Nucleus accumbens (tissue), 56 donors: Measurements from ENCODE around the gene DNAJB9.

Experiments used
- DNase-seq, 56 donors: peaks; one replicate each; lab custom pipeline; 2025; lab: John Stamatoyannopoulos, UW

DNAJB9 gene

DNA sequence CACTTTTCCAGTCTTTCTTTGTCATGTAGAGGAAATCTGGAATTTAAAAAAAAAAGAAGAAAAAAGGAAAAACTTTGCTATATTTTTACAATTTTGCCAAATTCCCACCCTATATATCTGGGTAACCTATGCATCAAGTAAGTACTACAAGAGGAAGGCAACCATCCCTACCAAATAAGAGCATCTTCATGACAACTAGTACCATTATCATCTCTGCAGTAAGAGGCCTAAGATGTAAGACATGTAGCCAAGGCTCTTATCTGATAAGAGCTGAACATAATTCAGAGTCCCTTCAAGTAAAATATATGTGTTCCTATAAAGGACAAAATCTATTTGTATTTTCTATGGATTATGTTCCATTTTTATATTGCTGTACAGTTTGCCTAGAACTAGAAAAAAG lies 3.7 kb upstream of the DNAJB9 start:
- no peak for DNase-seq

DNA sequence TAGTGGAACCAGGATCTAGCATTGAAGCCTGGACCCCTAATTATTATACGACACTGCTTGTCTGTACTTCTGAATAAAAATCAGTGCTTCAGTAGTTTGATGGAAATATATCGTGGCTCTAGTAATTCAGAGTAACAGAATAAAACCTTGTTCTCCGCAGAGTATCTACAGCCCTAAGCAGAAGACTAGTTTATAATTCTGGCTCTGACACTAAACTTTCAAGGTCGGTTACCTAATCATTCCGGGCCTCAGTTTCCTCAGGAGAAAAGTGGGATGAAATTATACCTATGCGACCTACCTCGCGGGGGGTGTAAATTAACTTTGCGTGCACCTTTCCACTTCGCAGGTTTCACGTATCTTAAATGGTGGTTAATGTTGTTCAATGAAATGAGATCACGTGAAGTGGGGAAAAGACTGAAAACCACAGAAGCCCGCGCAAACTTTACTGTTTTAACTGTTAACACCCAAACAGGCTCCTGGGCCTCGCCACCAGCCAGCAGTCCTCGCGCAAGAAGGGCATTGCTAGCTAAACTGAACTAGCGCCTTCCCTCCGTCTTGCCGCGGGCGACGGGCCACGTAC lies 783 bp upstream of the DNAJB9 start:
- peak in 3 of 56 donors; percentile 36 to 51 (median 47) for DNase-seq

DNA sequence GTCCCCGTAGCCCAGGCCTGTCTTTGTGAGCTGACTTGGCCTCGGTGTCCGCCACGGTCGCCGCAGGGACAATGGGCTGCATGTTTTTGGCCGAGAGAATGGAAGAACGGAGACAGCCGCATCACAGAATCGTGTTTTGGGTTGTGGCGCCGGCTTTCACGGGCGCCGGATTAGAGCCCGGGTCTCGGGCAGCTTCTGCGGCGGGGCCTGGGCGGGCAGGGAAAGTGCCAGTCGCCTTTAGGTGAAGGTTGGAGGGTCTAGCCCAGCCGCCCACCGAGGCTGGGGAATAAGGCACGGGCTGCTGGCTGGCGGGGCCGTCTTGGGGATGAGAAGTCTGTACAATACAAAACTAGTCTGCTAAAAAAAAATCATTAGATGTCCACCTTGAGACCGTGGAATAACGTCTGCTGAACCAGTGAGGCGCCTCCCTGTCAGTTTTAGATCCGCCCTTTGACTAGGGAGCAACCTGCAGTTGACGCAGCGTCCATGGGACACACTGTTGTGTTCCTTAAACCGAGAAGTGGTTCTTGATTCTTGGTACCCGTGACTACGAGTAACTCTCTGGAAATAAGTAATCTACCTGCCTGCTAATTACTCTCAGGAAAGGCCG lies 577 bp downstream of the DNAJB9 start:
- peak in 27 of 56 donors; percentile 9 to 60 (median 36) for DNase-seq

DNA sequence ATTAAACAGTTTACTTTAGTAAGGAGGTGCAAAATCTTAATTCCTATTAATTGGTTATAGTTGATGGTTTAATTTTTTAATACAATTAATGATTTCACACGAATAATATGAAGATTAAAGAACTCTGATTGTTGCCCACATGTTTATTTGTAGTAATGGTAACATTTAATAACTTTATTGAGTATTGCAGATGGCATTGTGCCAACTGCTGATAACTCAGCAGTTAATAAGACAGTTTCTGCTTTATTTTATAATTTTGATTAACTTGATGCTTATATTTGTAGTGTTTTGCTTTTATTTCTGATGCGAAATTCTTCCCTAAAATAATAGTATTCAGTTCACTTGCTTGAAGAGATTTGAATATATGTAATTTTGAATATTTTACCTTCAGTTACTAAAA lies 2.8 kb downstream of the DNAJB9 start:
- DNase-seq = no peak

DNA sequence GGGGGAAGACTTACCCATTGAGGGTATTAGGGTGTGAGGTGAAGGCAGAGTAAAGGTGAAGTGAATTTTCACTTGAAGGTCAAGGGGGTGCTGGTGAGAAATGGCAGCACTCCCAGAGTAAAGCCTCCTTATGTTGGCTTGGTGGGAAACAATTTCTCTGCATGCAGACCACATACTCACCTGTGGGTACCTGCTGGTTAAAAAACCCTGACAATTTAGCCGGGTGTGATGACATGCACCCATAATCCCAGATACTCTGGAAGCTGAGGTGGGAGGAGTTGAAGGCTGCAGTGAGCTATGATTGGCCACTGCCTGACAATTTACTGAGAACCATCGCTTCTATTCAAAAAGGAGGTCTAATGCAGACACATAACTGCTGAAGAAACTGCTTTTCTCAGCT lies 5.5 kb downstream of the DNAJB9 start:
- DNase-seq = no peak

DNA sequence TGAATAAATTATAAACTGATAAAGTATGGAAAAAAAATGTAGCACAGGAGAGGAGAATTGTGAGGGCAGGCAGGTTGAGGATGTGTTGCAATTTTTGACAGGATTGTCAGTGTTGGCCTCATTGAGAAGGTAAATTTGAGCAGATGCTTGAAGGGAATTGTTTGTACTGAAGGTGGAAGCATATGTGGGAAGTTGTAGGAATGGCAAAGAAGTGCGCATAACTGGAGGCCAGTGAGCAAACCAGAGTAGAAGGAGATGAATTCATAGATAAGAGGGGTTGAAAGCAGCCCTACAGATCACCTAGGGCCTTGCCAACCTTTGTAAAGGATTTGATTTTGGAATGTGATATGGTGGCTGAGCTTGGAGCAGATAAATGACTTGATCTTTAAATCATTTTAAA lies 6.4 kb downstream of the DNAJB9 start:
- DNase-seq = no peak

DNA sequence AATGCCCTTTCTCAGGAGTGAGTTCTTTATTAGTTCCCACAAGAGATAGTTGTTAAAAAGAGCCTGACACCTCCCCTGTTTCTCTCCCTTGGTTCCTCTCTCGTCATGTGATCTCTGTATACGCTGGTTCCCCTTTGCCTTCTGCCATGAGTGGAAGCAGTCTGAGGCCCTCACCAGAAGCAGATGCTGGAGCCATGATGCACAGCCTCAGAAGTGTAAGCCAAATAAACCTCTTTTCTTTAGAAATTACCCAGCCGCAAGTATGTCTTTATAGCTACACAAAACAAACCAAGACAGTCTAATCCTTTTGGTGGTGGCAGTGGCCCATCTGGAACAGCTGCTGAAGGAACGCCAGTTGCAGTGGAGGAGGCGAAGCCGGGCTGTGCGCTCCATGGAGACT lies 9.3 kb downstream of the DNAJB9 start:
- DNase-seq = no peak

DNA sequence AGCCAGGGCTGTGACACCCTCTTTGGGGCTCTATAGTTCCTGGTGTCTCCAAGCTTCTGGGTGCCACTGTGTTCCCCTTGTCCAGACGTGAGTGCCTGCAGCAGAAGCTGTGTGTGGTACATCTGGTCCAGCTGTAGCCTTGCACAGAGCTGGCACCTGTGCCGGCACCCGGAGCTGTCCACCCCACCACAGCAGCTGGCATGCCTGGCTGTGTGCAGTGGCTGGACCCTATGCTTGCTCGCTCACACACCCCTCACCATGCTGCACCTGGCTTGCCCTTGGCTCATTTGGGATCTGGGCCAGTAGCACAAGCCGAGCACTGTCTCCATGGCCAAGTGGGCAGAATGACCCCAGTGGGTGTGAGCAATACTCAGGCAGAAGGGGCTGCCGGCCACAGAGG lies 10.6 kb downstream of the DNAJB9 start:
- DNase-seq = no peak

DNA sequence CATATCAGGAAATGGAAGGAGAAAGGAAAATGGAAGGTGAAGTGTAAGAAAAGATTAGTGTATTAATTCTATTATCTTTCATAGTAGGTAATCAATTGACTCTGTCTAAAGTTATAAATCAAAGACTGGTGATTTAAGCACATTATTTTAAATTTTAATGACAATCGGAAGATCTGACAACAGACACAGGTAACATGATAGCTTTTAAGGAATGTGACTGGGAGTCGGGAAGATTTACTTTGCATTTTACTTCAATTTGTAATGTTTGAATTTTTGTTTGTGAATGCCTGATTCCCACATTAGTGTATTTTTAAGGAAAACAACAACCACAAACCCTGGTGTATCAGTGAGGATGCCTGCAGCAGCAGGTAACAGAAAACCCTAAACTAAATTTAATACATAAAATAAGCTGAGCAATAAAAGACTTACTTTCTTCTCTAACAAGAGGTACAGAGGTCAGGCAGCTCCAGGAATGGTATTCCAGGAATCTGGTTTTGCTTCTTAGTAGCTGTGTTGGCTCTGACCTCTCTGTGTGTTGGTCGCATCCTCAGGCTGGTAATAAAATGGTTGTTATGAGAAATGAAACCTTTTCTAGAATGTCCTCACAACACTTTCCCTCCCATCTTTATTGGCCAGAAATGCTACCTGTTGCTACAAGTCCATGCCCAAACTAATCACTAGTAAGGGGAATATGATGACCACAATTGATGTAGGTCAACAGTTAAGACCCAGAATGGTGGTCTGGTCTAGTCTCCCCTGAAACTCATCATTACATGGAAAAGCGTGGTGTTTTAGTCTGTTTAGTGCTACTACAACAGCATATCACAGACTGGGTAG lies 12.2 kb downstream of the DNAJB9 start:
- DNase-seq = no peak

DNA sequence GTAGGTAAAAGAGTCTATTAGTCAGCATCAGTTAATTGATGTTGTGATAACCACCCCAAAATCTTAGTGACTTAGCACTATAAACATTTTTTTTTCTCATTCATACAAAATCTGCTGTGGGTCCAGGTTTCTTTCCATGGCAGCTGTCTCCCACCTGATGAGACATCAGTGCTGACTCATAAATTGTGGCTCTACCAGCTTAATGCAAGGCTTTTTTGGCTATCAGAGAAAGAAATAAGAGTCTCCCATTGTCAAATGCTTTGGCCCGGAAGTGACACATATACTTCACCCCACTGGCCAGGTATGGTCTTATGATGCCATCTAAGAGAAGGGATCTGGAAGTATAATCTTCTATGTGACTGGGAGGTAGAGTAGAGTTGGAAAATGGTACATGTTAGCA lies 14.5 kb downstream of the DNAJB9 start:
- DNase-seq = no peak

DNA sequence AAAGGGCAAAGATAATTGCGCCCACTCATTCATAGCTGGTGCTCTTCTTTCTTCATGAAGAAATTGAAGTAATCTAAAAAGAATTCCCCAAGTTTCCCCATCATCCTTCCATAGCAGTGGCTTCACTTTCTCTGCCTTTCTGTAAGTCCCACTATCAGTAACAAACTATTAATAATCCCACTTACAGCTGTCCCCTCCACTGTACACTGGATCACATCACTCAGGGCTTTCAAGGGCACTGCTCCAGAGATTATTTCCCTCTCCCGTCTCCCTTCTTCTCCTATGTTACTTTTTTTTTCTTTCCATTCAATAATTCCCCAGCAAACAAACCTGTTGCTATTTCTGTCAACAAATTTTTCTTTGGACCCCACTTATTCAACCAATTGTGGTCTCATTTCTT lies 16.2 kb downstream of the DNAJB9 start:
- DNase-seq = no peak

DNA sequence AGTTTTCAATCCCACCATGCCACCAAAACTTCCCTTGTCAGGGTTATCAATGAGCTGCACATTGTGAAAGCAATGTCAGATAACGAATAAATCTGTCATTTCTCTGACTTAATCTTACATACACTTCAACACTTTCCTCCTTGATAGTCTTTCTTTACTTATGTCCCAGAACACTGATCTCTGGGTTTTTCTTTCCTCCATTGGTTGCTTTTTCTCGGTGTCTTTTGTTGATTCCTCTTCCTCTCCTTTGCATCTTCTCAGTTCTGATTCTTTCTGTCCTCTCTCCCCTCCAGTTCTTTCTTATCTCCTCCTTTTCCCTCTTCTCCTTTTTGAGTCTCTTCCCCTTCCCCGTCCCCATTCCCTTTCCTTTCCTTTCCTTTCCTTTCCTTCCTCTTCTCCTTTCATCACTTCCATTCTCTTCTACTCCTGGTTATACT lies 16.6 kb downstream of the DNAJB9 start:
- no peak for DNase-seq

DNA sequence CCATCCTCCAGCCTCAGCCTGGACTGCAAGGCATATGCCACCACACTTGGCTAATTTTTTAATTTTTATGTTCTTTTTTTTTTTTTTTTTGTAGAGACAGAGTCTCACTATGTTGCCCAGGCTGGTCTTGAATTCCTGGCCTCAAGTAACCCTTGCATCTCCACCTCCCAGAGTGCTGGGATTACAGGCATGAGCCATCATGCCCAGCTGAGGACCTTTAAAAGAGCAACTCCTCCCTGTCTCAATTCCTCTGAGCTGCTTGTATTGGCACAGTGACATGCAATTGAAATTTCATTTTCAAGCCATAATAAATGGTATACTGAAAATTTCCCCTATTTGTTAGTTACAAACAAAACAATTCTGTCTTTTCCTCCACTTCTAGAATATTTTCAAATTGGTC lies 19.5 kb downstream of the DNAJB9 start:
- no peak for DNase-seq

DNA sequence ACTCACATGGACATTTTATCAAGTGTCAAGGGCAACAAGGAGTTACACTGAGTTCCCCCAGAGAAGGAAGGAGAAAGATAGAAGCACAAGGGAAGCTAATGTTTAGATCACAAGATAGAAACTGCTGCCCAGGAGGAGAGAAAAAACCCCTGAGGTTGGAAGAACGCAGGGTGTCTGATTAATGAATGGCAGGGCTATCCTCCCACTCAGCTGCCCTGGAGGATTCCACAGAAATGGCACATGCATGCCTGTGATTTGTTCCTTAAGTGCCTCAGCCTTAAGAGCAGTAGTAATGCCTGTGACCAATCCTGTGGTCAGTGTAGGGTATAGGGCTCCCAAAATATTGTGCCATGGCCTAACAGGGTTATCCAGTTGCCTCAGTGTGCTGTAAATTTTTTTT lies 20.2 kb downstream of the DNAJB9 start:
- no peak for DNase-seq

DNA sequence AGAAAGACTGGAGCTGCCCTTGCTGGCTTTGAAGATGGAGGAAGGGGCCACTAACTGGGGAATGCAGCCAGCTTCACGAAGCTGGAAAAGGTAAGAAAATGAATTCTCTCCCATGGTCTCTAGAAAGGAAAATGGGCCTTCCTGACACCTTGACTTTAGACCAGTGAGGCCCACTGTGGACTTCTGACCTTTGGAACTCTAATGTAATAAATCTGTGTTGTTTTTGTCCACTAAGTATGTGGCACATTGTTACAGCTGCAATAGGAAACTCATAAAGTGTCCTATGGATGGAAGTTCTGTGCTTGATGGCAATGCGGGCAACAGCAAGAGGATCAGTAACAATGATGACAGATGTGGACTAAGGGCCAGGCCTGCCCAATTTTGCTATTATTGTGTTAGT lies 20.9 kb downstream of the DNAJB9 start:
- DNase-seq = no peak

DNA sequence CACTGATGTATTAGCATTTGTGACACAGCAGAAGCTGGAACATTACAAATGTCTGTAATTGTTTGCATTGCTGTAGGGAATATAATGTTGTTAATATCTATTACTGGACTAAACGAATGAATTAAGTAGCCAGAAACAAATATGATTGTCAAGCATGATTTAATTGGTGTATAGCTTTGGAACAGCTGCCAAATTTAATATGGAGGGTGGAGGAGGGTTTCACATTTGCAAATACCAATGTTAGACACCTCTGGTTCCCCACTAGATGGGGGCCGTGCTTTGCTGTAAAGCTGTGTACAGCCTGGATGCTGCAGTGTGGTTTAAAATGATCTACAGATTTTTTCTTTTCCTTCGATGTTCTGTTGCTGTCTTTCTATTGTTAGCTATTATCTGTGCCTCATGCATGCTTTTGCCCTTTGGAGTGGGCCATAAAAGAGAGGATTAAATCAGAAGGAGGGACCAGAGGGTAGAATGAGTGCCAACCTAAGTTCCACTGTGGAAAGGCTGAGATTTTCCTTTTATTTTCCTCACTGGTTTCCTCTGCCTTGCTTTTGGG lies 23.1 kb downstream of the DNAJB9 start:
- DNase-seq = peak in 18 of 56 donors; percentile 4 to 67 (median 22)

DNA sequence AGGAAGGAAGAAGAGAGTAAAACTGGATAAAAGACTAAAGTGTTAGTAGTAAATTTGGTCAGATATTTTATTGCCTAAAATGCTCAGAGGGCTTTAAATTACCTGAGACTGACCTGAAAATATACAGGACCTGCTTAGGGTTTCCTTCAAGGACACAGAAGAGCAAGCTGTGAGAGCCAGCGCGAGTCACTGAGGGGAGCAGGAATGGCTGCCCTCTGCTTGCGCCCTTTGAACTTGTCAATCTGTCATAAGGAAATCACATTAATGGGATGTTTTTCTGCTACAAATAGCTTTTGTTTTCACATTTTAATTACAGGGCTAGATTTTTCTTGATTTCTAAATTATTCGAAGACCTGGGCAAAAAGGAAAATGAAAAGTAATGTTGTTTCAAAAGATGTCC lies 26.9 kb downstream of the DNAJB9 start:
- DNase-seq = no peak

DNA sequence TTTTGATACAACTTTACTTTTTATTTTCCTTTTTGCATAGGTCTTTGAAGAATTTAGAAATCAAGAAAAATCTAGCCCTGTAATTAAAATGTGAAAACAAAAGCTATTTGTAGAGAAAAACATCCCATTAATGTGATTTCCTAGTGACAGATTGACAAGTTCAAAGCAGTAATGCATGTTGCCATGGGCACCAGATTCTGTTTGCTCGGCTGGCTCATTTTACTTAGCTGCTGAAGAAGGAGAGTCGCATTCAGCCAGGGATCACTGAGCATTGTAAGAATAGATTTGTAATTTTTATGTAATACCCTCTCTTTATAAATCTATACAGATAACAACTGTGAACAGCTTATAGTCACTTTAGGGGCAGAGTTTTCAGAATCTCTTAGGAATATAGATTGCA lies 28.5 kb downstream of the DNAJB9 start:
- DNase-seq = peak in 12 of 56 donors; percentile 0 to 62 (median 8)

DNA sequence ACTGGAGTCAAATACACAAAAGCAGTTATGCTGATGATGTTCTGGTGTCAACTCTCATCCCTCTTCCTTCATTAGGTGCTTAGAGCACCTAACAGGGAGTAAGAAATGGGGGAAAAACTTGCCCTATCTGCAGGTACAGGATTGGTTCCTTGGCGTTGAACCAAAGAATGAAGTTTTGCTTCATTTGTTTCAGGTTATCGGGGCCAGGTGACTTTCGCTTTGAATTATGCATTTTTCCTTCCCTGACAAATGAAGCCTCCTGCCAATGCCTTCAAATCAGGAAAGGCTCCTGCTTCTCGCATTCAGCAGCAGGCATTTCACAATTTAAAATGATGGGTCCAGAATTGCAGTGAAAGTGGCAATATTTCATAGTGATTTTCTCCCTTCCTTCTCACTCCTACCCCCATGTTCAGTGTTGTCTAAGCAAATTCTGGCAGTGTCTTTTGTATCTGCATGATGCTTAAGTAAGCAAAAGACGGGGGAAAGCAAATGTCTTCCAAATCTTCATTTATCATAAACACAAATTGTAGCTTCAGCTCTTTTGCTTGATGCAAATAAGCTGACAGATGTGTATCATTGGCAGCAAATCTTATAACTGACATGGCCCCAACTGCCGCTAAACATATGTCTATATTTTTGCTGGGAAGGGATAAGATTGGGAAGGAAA lies 29.4 kb downstream of the DNAJB9 start:
- DNase-seq = no peak

DNA sequence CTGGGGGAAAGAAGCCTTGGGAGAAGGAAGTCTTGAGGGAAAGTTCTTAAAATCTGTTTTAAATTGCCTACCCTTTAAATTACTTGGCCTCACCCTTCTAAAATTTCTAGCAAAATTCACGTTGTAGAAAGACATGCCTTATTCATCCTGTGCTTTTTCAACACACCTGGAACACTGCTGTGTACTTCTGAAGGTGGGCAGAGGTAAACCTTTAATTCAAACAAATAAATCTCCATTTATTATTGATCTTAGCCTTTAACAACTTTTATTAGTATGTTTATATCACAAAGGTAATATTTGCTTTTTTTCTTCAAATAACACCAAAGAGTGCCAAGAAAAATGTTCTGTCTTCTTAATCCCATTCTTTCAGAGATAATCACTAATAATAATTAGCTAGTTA lies 30.7 kb downstream of the DNAJB9 start:
- no peak for DNase-seq
